M059J (cell line): ENCODE measurements around the gene CTDNEP1. TPM values are rescaled to one million over a fixed set of nuclear protein-coding genes. Genes with fewer than 3 reads are reported as not detected.
"Not testable (repeated sequence)": the region's sequence is repeated elsewhere in the genome, so short reads cannot be mapped to it uniquely, and the experiment has no call there.

Experiments
- DNase-seq: peaks from one replicate; pipeline ENCODE4 v3.0.0-alpha.2; 2012; ENCODE audit warnings: low read depth
- total RNA-seq: library from RNA; depleted of rRNA; stranded (reverse); fragments of >200 nt; shearing (Covaris generic); gene quantifications from 2 replicates; pipeline ENCODE4 v1.2.3, GENCODE V29; 2014

Gene CTDNEP1
- total RNA-seq, 1 experiment from 2014 or later, result 42.6 TPM

- DNase-seq, result no peak
Measured at GRCh38 chr17:7248796-7249195, 2.7 kb downstream of the CTDNEP1 start.

- no peak for DNase-seq
Measured at GRCh38 chr17:7246779-7247178, 4.8 kb downstream of the CTDNEP1 start.

- DNase-seq, result not testable (repeated sequence)
Measured at GRCh38 chr17:7243838-7244237, 7.7 kb downstream of the CTDNEP1 start.

DNA sequence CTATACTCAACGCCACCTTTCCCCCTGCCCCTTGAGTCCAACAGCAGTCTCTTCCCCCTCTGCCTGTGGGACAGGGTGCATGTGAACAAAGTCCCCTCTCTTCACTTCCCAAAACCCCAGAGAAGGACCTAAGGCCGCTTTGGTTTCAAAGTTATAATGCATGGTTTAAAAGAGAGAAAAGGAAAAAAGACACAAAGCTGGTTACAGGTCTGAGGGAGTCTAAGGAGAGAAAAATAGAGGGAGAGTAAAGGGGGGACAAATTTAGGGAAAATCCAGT is 8.1 kb downstream of the CTDNEP1 start:
- no peak for DNase-seq

DNA sequence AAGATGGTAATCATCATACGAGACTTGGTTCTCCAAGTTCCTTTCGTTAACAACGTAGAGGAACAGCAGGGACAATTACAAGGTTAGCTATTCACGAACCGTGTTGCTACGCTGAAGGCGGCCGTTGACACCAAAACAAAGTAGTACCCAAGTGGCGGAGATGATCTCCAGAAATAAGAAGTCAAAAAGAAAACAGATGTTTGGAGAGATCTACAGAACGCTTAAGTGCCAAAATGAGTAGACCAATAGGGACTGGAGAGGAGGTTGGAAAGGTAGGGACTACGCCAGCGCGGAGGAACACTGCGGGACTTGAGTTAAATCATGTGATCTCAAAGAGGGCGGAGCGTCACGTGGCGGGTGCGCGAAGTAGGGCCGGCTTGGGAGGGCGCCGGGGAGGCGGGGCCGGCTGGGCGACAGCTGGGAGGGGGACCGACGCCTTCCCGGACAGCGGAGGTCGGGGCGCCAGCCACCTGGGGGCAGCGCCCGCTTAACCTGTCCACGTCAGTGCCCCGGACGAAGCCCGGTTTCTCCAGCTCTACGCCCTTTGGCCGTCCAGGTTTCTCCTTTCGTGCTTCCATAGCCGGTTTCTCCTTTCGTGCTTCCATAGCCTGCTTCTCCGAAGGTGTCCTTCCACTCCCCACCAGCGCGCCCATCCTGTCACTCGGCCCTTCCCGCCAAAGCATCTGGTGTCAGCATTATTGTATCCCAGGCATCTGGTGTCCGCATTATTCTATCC is 8.6 kb downstream of the CTDNEP1 start:
- DNase-seq, result peak; percentile 89

DNA sequence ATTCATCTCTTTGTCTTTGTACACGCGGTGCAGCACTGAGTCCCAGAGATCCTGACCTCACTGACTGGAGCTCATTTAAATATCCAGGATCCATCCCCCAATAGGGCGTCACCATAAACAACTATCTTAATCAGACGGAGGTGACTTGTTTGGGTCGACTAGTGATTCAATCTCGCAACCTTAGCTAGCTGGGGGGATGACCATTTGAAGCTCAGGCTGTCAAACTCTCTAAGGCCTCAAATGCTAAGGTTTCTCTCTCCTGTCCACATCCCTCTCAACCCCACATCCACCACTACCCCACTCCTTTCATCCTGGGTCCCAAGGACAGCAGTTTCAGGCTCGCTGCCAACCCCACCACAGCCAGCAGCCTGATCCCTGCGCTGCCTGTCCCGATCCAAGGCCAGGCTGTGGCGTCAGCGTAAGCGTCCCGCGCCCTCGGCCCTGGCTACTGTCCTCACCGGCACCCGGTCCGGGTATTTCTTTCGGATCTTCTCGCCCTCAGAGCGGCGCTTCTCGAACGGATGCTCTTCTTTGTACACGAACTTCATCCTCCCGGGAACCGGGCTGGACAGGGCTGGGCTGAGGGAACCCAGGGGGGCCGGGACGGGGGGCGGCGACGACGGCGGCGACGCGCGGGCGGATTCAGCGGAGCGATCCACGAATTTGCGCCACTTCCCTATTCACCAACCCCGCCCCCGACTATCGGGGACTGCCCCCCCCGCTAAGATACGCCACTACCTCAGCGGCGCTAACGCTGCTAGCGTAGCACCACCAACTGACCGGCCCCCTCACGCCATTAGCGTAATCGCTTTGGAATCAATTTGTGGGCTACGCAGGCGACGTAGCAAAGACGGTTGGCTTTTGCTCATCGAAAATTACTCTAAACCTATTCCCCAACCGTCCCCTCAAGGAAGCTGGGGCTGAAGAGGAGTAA is 9.5 kb downstream of the CTDNEP1 start, which contains the start of gene GABARAP:
Gene GABARAP (minus strand): TSS at position 667 of the 934 bp plus-strand sequence. CDS start 119 bp downstream, at position 548.
- DNase-seq, result peak; percentile 83

- DNase-seq, result no peak
Measured at GRCh38 chr17:7241090-7241733, 10.3 kb downstream of the CTDNEP1 start.

DNA sequence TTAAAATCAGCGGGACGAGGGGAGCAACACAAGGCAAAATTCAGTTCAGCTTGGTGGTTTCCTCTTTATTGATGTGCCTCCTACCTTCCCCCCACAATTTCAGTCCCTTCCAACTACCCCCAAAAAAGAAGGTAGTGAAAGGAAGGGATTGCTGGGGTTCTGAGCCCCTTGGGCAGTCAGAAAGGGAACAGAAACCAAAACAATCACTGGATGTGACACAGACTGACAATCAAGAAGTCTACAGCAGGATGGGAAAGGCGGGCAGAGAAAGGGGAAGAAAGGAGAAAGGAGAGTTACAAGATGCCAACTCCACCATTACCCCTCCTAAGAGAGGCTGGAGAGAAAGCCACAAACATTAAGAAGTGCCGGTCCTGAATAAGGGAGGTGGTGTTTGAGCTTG is 11.2 kb downstream of the CTDNEP1 start:
- DNase-seq, result no peak

- DNase-seq, result peak; percentile 99
Measured at GRCh38 chr17:7239091-7240027, 12.2 kb downstream of the CTDNEP1 start, which contains the start of gene PHF23. Gene PHF23, minus strand, starts transcription at chr17:7239457. Its CDS starts 178 bp downstream, at chr17:7239279.

DNA sequence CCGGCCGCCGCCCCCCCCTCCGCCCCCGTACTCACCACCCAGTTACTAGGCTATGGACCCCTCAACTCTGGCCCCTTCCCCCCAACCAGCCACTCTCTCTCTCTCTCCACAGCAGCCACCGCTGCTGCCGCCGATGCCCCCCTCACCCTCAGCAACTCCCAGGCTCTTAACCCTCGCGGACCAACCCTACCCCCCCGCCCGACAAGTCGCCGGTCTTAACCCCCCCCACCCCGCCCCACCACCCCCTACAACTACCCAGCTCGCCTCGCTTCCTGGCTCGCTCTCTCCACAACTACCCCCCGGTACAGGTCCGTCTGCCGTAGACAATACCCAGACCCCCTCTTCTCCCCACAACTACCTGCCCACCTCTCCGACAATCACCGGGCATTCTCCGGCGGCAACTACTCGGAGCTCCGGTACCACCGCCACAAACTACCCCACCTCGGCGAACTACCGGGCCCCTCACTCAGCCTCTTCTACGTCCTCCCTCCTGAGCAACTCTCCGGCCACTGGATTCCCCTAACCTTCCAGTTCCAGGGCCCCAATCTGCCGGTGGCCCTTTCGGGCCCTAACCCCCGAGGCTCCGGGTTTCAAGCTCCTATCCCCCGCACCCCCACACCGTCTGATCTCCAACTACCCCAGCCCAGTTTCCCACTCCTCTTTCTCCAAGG is 13.0 kb downstream of the CTDNEP1 start:
- DNase-seq, result peak; percentile 38

DNA sequence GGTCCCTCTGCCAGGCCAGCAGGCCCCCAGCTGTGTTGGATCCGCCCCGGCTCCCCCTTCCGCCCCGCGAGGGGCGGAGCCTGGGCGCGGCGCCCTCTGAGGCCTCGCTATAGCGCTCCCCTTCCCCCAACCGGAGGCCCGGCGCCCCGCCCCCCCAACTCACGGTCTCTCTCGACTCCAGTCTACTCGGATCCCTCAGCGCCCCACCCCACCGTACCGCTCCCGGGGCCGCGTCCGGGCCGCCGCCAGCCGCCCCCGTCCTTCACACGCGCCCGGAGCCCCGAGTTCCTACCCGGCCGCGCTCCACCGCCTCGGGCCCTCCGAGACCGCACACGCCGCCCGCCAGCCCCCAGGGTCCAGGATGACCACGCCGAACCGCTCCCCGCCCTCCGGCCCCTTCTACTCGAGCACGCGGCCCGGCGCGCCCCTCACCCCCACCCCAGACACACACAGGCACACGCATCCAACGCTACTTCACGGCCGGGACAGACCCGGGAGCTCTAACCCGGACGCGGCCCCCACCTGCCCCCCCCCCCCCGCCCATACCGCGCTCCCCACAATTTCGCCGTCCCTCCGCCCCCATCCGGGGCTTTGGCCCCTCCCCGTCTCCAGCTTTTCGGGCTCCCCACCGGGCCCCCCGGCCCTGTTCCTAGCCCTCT is 13.6 kb downstream of the CTDNEP1 start:
- peak; percentile 68 for DNase-seq

- no peak for DNase-seq
Measured at GRCh38 chr17:7237266-7237760, 14.2 kb downstream of the CTDNEP1 start.

DNA sequence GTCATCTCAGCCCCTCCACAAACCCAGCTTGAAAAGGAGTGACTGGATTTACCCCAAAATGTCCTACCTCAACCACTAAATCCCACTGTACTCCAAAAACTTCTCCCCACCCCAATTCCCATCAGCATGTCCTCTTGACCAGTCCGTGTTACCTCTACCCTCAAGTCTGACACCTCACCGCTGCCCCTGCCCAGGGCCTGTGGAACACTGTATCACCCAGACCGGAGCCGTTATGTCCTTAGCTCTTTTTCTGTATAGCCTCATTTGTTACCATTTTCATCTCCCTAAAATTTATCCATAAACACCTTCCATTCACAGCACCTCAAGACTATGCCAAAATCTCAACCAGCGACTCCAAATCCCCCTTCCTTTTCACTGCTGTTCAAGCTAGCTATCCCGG is 14.7 kb downstream of the CTDNEP1 start:
- no peak for DNase-seq

GRCh38 chr17:7235693-7236665 is 15.6 kb downstream of the CTDNEP1 start:
- peak; percentile 62 for DNase-seq

DNA sequence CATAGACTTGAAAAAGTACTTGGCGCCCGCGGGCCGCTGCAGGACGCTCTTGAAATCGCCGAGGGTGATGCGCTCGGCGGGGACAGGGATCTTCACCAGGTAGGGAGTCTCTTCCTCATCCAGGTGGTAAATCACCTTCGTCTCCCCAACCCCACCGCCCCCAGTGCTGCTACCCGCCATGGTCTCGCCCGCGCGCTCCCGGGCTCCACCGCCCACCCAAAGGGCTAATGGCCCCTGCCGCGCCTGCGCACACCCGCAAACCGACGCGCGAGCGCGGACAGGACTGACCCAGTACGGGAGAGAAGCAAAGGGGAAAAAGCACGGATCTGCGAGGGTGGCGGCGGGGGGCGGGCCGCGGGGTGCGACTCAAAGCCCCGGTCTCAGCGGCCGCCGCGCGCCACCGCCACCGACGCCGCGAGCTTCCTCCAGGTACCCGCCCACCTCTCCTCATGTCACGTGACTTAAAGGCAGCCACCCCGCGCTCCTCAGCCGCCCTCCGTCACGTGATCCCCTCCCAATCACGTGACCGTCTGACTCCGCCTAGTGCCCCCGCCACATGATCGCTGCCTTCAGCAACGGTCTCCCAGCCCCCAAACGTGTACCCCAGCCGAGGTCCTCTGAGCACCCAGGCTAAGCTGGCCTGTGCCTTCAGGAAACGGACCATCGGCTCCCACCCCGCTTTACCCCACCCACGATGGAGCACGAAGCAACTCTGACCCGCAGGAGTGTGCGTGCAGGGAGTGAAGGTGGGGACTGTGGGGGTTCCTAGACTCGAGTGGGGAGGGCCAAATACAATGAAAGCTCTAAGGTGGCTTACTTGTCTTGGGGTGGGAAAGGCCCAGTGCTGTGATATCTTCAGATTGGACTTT is 17.2 kb downstream of the CTDNEP1 start, which contains the start of gene DVL2:
Gene DVL2 (minus strand): TSS at position 435 of the 869 bp plus-strand sequence. CDS start 255 bp downstream, at position 180.
- DNase-seq, result peak; percentile 91

- DNase-seq, result no peak
Measured at GRCh38 chr17:7233701-7234082, 17.8 kb downstream of the CTDNEP1 start.

DNA sequence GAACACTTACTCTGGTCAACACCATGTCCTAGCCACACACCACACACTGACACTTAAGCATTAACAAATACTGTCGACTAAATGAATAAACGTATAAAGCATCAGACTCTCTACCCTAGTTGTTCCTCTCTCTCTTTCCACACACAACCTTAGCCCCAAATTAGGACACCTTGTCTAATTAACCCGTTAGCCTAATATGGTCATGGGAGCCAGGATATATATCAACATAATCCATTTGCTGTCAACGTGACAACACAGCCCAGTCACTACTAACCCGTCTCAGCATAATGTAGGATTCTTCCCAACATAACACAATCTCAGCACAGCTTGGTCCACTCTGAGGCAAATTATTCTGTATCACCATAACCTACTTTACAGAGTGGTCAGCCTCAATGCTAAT is 19.4 kb downstream of the CTDNEP1 start:
- DNase-seq, result no peak

- DNase-seq, result no peak
Measured at GRCh38 chr17:7229504-7229903, 22.0 kb downstream of the CTDNEP1 start.
